ENCODE data around the gene FBXO8.

FBXO8 gene

DNA sequence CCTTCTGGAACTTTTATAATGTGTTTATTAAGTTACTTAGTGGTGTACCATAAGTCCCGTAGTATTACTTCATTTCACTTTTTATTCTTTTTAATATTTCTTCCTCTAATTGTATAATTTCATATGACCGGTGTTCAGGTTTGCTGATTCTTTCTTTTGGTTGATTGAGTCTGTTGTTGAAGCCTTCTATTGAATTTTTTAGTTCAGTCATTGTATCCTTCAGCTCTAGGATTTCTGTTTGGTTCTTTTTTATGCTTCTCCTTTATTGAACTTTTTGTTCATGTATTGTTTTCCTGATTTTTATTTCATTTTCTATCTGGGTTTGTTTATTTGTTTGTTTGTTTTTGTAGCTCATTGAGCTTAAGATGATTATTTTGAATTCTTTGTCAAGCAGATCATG lies 9.0 kb upstream of the FBXO8 start:
- no peak overlapping the region for H3K4me3 ChIP-seq (ENCODE audit: low read depth, low read length)
- DNase-seq (ENCODE audit: low read depth), result no peak
- no peak for TF ChIP-seq POLR2A (IDR thresholded peaks at IDR 0.05; ENCODE audit: extremely low read depth, insufficient read length)
- no peak for TF ChIP-seq MYC (IDR thresholded peaks at IDR 0.05; ENCODE audit: low read depth, low read length)
- no peak for TF ChIP-seq CTCF (IDR thresholded peaks at IDR 0.05; ENCODE audit: low read depth, low read length)
- no peak for TF ChIP-seq MAX (IDR thresholded peaks at IDR 0.05; ENCODE audit: low read depth, low read length)

DNA sequence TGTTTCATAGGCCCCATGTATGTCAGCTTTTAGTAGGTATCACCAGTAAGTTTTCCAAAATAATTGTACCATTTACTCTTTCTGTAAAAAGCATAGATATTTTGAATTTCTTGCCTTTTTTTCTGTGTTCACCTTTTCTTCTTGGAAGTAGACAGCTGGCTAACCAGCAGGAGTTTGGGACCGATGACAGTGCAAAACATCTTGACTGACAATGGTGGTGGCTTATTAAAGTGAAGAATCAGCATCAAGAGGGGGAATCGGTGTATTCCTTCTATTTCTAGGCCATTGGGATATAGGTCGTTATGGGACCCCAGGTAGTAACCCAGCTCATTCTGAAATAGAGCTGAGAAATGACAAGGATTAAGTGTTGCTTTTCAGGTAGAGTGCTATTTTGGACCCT lies 3.4 kb upstream of the FBXO8 start:
- no peak overlapping the region for H3K4me3 ChIP-seq (ENCODE audit: low read depth, low read length)
- no peak for DNase-seq (ENCODE audit: low read depth)
- no peak for TF ChIP-seq MAX (IDR thresholded peaks at IDR 0.05; ENCODE audit: low read depth, low read length)
- no peak for TF ChIP-seq POLR2A (IDR thresholded peaks at IDR 0.05; ENCODE audit: extremely low read depth, insufficient read length)
- TF ChIP-seq MYC (IDR thresholded peaks at IDR 0.05; ENCODE audit: low read depth, low read length), result no peak
- no peak for TF ChIP-seq CTCF (IDR thresholded peaks at IDR 0.05; ENCODE audit: low read depth, low read length)

DNA sequence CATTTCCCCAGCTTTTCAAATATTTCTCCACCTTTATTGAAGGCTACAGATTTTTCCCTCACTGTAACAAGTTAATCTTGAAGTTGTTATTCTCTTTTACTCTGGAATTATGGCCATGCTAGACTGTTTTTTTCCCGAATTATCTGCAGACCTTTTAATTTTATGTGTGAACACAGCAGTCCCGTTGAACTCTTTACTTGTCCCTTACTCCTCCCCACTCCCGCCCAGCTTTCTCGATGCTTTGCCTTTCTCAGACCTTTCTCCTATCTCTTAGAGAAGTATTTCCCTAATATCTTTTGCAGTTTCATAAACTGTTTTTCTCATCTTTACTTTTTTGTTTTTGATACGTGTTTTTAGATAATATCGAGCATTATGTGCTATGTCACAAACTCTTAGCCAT lies 1.0 kb upstream of the FBXO8 start:
- TF ChIP-seq CTCF (IDR thresholded peaks at IDR 0.05; ENCODE audit: low read depth, low read length) (no peak), POLR2A (IDR thresholded peaks at IDR 0.05; ENCODE audit: extremely low read depth, insufficient read length) (no peak), MAX (IDR thresholded peaks at IDR 0.05; ENCODE audit: low read depth, low read length) (no peak)
- peak; percentile 9 for DNase-seq (ENCODE audit: low read depth)
- peak overlapping the region; percentile 98 for H3K4me3 ChIP-seq (ENCODE audit: low read depth, low read length)

- DNase-seq (ENCODE audit: low read depth), result peak; percentile 93
- peak overlapping the region; percentile 98 for H3K4me3 ChIP-seq (ENCODE audit: low read depth, low read length)
- no peak for TF ChIP-seq CTCF (IDR thresholded peaks at IDR 0.05; ENCODE audit: low read depth, low read length)
- TF ChIP-seq MYC (IDR thresholded peaks at IDR 0.05; ENCODE audit: low read depth, low read length), result no peak
- TF ChIP-seq POLR2A (IDR thresholded peaks at IDR 0.05; ENCODE audit: extremely low read depth, insufficient read length), result no peak
- TF ChIP-seq MAX (IDR thresholded peaks at IDR 0.05; ENCODE audit: low read depth, low read length), result no peak
Measured at GRCh38 chr4:174282836-174283506, 496 bp downstream of the FBXO8 start.

DNA sequence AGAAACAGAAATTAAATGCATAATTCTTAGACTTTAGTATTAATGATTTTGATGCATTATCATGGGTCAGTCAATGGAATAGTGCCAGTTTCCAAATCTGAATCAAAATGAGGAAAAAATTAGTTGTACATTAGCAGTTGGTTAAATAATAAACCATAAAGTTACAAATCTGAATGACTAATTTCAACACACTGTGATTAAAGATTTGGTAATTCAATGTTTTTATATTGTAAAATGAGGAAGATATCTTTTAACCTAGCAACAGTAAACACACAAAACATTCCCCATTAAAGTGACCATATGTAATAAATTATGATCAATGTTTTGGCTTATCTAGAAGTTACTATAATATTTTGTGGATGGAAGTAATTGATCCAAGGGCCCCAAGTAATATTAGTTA lies 1.6 kb downstream of the FBXO8 start:
- no peak for DNase-seq (ENCODE audit: low read depth)

More for the DNA sequence above, 1.6 kb downstream of the FBXO8 start:
- H3K4me3 ChIP-seq (ENCODE audit: low read depth, low read length), result peak overlapping the region; percentile 98
- no peak for TF ChIP-seq POLR2A (IDR thresholded peaks at IDR 0.05; ENCODE audit: extremely low read depth, insufficient read length)
- no peak for TF ChIP-seq MYC (IDR thresholded peaks at IDR 0.05; ENCODE audit: low read depth, low read length)
- no peak for TF ChIP-seq MAX (IDR thresholded peaks at IDR 0.05; ENCODE audit: low read depth, low read length)
- no peak for TF ChIP-seq CTCF (IDR thresholded peaks at IDR 0.05; ENCODE audit: low read depth, low read length)

Data from NB4 (cell line).